Colon (tissue), 2 donors: ENCODE results near the gene INTS4.
"Not testable (repeated sequence)": the region's sequence is repeated elsewhere in the genome, so short reads cannot be mapped to it uniquely, and the experiment has no call there.

Source experiments
- FAIRE-seq: peaks from 2 replicates; lab custom pipeline; 2012; peaks lifted over from hg19 to GRCh38; lab: Jason Lieb, UNC
- donor health status: control.
- donor health status: control.

INTS4 gene

DNA sequence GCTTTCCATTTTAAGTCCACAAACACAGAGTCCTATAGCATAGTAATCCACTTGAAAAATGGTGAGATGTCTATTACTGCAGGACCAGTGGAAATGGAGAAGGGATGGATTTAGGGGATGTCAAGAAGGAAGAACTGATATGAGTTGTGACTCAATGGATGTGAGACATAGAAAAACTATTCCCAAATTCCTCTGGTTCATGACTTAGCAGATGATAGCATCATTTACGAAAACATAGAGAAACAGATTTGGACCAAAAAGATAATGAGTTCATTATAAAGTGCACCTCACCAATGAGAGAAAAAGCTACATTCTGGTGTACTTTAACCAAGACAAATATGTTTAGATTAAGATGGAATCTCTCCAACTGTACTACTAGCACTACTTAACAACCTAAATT is 51.2 kb downstream of the INTS4 start:
- FAIRE-seq = not testable (repeated sequence)

DNA sequence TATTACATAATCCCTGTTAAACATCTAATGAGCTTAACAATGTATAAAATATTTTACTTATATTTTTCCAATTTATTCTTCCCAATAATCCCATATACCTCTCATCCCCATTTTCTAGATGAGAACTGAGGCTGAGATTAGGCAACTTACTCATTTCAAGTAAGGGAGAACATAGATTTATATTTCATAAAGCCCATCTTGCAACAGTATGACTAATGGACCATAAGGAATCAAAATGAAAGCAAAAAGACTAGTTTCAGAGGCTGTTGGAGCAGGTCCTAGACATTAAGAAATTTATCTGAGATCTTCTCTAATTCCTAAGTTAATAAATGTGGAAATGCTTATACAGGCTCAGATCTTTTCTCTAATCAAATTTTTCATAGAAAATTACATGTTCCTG is 52.0 kb downstream of the INTS4 start:
- not testable (repeated sequence) for FAIRE-seq

DNA sequence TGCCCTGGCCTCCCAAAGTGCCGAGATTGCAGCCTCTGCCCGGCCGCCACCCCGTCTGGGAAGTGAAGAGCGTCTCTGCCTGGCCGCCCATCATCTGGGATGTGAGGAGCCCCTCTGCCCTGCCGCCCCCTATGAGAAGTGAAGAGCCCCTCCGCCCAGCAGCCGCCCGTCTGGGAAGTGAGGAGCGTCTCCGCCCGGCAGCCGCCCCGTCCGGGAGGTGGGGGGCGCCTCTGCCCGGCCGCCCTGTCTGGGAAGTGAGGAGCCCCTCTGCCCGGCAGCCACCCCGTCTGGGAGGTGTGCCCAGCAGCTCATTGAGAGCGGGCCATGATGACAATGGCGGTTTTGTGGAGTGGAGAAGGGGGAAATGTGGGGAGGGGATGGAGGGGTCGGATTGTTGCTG is 60.9 kb downstream of the INTS4 start:
- FAIRE-seq = not testable (repeated sequence)

DNA sequence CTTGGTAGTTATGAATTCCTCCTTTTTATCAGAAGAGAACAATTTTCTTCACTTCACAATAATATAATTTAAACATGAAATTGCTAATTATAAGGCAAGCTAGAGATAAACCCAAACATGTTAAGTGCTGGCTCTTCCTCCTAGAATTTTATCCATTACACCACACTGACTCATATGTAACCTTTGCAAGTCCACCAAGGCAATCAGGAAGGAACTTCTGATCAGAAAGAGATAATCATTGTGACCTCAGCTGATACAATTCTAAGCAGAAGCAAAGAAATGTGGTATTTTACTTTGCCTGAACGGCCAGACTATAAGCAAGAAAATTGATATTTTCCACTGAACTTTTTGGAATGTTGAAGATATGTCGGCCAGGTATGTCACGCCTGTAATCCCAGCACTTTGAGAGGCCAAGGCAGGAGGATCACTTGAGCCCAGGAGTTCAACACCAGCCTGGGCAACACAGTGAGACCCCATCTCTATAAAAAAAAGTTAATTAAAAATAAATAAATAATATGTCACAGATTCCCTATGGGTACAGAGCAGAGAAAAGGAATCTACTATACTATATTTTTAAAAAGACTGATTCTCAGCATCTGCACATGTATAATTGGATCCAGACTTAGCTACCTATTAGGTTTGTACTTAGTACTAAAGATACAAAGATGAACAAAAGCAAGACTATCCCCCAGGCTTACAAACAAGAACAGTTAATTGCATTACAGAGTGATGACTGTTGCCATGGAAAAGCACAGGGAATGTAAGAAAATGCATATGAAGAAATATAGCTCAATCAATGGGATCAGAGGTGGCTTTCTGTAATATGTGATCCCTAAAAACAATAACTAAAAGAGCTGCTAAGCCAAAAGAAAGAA is 63.9 kb downstream of the INTS4 start:
- FAIRE-seq = not testable (repeated sequence)

DNA sequence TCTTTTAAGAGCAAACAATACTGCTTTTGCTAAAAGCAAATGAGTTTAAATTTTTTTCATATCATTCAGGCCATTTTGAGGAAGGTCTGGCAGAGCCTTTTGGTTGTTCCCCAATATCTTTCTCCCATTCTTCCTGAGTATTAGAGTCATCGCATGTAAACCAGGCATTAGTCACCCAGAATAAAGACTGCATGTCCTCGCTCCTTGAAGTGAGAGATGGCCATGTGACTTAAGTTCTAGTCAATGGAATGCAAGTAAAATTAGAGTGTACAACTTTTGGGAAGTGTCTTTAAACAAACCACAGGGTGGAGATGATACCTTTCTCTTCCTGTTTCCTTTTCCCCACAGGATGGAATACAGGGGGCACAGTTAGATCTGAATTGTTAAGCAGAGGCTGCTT is 76.8 kb downstream of the INTS4 start:
- FAIRE-seq = not testable (repeated sequence)

DNA sequence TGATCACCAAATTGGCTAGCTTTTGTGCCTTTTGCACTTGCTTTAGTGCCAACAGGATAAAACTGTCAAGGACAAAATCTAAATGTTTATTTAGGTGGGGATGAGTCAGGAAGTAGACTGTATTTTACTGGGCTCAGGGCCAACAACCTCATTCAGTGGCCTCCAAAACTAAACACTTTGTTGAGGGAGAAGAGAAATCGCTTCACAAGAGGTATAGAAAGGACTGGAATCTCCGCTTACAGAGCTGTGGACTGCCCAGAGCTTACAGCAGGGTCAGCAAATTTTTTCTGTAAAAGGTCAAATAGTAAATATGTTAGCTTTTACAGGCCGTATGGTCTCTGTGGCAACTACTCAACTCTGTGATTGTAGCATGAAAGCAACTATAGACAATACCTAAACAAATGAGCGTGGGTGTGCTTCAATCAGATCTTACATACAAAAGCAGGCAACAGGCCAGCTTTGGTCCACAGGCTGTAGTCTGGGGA is 80.1 kb downstream of the INTS4 start:
- not testable (repeated sequence) for FAIRE-seq

DNA sequence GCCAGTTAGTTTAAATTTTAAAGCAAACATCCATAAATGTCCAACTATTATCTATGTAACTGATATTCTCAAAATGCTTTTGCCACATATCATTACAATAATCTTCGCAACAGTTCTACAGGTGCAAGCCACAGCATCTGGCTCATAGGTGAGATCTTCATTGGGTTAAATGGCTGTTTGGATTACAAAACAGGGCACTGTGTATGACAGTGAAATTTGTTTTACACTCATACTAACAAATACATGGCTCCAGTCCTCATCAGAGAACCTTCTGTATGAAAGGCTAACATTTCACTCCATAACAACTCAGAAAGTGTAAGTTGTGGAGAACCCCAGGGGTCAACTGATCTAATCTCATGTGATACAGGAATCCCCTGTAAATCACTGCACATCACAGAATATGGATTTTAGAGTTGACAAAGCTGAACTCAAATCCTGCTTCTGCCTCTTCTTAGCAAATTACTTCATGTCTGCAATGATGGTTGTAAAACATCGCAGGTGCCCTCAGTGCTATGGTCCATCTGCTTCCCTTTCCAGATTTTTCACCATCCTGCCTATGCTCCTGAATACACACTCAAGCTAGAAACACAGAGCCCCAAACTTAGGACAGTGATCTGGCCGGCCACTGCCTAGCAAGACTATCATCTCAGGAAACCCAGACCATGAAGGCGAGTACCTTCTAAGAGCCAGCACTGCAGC is 80.7 kb downstream of the INTS4 start:
- FAIRE-seq = not testable (repeated sequence)

DNA sequence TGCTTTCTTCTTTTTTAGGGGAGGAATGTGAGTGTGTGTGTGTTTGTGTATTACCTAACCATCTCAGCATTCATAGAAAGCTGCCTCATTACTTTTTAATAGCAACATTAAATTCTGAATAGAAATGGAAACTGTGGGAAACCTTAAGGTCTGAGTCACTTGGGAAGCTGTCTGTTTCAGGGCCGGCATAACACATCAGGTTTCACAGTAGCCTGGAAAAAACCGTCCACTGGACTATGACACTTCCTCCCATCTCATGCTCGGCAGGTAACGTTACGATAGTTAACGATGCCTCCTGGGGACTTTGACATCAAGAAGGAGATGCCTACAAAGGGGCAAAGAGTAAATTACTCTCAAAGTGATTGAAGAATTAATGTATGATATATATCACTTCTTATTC is 83.6 kb downstream of the INTS4 start:
- FAIRE-seq = not testable (repeated sequence)

DNA sequence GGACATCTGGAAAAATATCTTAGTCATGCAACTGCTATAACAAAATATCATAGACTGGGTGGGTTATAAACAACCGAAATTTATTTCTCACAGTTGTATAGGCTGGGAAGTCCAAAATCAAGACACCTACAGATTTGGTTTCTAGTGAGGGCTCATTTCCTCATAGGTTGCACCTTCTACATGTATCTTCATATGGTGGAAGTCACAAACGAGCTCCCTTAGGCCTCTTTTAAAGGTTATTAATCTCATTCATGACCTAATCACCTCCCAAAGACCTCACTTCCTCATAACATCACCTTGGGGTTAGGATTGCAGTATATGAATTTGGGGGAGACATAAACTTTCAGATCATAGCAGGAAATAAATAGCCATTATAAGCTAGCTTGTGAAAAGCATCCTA is 85.2 kb downstream of the INTS4 start:
- no peak for FAIRE-seq

DNA sequence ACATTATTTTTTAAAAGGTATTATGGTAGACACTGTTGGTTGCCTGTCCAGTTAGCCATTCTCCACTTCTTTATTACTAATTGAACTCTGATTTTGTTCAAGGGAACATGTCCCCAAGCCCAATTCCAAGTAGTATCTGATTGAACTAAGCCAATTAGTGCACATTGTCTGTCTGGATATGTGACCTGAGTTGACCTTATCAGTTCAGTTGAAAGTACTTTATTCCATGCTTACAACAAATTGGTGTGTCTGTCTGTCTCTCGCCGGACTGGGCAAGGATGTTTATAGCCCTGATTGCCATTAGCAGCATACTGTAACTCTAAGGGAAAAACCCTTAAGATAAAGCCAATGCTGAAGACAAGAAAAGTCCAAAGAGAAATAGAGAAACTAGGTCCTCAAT is 85.6 kb downstream of the INTS4 start:
- FAIRE-seq = no peak

DNA sequence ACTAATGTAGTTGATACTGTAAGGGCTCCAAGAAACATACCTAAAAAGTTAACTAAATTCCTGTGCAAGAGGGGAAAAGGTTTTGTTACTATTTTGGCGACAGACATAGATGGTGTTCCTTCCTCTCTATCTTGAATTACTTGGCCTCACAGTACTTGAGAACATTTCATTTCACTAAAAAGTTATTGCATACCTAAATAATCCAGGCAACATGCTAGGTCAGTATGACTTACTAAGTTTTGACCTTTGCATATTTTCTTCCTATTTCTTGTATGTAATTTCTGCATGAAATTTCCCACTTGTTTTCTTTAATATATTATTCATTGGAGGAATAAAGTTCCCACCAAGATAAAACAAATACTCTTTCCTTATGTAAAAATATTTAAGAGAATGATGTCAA is 99.5 kb downstream of the INTS4 start:
- FAIRE-seq = not testable (repeated sequence)

DNA sequence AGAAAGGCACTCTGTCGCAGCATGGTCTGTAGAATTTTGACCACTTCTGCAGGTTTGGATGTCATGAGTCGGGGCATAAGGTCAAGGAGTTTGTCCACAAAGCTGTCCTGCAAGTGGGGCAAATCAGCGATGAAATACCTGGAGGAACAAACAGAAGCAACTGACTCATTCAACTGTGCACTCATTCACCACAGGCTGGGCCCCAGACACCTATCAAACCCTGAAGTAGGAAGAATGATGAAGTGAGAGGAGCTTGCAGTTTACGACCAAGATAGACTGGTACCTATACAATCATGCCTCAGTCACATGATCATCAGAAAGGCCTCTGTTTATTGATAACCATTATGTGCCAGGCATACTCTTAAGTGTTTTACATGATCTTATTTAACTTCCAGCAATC is 102.8 kb downstream of the INTS4 start:
- FAIRE-seq = not testable (repeated sequence)

DNA sequence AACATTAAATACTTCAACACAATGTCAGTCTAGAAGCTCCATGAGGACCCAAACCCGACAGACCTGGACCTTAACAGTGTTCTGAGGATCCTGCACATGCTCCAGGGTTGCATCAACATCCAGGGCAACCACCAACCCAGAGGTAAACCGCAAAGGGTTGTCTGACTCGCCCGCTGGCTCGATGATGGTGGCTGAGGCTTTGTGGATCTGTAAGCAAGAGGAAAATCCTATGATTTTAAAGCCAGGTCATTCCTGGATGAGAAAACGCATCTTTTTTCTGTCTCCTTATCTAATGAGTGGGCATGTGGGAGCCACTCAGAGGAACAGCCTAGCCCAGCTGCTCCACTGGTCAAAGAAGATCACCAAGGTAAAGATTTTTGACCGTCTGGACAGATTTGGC is 103.2 kb downstream of the INTS4 start:
- not testable (repeated sequence) for FAIRE-seq

DNA sequence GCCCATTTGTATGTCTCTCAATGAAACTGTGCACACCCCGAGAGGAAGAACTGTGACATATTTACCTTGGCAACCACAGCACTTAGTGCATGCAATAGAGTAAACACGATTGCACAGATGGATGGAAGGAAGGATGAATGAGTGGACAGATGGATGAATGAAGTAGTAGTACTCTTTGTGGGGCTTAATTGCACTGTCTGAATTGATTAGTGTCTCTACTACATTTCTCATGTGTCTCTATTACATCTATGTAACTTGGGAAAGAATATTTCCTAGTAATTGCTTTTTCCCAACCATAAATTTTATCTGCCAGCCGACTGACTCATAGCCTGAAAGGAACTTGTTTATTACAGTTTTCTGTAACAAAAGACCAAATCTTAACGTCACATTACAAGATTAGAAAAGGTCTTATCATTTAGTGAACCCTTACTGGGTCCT is 103.8 kb downstream of the INTS4 start:
- not testable (repeated sequence) for FAIRE-seq

DNA sequence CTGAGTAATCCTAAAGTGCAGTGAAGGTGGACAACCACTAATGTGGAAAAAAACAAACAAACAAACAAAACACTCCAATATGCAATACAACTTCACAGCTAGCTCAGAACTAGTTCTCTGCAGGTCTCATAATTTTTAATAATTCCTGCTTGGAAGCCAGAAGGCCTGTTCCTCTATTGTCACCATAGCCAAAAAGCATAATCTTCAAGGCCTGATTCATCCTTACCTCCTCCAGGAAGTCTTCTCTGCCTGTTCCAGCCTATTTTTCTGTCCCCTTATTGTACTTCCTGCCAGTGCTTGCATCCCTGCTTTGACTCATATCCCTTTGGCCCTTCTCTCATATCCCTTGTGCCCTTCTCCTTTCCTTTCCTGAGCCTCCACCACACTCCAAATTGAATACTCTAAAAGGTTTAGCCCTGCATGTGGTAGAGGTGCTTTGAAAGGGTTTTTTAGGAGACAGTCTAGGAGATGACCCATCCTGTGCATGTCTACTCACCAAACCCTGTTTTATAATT is 104.3 kb downstream of the INTS4 start:
- not testable (repeated sequence) for FAIRE-seq

DNA sequence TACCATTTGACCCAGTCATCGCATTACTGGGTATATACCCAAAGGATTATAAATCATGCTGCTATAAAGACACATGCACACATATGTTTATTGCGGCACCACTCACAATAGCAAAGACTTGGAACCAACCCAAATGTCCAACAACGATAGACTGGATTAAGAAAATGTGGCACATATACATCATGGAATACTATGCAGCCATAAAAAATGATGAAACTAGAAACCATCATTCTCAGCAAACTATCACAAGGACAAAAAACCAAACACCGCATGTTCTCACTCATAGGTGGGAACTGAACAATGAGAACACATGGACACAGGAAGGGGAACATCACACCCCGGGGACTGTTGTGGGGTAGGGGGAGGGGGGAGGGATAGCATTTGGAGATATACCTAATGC is 105.4 kb downstream of the INTS4 start:
- FAIRE-seq = not testable (repeated sequence)

DNA sequence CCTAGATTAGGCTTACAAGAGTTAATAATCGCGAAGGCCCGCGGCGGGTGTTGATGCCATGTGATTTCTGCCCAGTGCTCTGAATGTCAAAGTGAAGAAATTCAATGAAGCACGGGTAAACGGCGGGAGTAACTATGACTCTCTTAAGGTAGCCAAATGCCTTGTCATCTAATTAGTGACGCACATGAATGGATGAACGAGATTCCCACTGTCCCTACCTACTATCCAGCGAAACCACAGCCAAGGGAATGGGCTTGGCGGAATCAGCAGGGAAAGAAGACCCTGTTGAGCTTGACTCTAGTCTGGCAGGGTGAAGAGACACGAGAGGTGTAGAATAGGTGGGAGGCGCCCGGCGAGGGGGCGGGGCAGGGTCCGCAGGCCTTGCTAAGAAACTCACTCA is 108.1 kb downstream of the INTS4 start:
- no peak for FAIRE-seq

DNA sequence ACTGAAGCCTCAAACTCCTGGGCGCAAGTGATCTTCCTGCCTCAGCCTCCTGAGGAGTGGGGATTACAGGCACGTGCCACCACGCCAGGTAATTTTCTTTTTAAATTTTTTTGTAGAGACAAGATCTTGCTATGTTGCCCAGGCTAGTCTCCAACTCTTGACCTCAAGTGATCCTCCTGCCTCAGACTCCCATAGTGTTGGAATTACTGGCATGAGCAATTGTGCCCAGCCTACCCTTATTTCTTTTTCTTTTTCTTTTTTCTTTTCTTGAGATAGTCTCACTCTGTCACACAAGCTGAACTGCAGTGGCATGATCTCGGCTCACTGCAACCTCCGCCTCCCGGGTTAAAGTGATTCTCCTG is 109.7 kb downstream of the INTS4 start:
- FAIRE-seq = no peak

DNA sequence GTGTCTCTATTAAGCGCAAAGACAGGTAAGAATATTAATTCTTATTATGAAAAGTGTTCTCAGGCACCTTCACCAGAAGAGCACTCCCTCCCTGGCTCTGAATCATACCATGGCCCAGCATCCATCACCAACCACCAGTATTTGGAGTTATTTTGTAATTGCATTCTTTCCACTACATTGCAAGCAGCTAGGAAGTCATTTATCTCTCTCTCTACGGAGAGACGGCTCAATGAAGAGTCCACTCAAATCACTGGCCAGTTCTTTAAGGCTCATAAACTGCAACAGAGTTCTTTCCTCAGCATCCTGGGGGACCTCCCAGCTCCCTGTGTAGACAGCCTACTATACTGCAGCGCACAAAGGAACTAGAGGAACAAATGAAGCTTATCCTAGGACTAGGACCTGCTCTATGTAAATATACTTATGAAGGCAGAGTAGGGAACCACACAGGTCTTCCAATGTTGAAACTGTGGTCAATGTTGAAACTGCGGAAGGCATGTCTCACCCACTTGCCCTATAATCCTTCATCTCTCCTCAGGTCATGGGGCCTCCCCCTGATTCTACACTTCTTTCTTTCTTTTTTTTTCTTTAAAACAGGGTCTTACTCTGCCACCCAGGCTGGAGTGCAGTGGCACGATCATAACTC is 110.2 kb downstream of the INTS4 start:
- FAIRE-seq = no peak

DNA sequence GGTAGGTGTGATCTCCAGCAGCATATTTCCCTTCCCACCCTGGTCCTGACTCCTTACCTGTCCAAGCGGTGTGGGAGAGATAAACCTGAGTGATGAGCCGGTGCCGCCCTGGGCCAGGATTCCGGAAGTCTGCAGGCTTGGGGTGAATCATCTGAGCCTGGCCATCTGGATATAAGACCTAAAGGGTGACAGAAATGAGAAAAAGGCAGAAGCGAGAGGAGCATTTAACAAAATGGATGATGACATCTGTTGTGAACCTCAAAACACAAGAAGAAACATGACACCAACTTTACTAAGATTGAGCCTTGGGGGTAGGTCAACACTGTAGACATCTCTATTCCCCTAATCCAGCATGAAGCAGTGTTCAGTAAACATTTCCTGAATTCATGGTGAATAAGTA is 110.7 kb downstream of the INTS4 start:
- FAIRE-seq = no peak

DNA sequence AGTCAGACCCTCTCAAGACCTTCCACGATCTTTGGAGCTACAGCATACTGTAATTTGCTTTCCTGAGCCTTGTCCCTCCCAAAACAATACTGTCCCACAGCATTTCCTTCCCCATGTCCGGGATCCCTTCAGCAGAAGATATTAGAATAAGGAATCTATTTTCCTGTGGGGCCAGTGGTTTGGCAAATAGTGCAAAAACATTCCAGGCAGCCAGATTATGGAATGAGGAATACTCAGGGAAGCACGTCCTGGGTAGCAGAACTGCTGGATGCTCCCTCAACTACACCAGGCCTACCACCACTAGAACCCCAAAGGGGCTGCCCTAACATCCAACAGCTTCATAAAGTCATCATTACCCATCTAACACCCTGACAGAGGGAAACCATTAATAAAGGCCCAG is 112.1 kb downstream of the INTS4 start:
- no peak for FAIRE-seq

DNA sequence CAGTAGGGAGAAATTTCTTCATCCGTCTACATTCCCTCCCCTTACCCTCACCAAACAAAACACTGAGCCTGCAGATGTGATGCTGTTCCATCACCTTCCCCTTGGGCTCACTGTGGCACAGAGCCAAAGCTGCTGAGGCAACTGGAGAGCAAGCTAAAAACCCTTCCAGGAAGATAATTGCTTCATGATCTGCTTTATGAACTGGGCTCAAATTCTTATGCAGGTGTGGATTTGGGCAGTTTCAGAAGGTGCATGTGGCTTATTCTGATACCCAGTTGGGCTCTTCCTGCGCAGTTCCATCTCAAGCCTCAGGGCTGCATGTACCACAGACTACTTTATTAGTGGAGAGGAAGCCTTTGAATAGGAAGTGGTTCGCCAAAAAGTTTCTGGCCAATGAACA is 115.2 kb downstream of the INTS4 start:
- no peak for FAIRE-seq

DNA sequence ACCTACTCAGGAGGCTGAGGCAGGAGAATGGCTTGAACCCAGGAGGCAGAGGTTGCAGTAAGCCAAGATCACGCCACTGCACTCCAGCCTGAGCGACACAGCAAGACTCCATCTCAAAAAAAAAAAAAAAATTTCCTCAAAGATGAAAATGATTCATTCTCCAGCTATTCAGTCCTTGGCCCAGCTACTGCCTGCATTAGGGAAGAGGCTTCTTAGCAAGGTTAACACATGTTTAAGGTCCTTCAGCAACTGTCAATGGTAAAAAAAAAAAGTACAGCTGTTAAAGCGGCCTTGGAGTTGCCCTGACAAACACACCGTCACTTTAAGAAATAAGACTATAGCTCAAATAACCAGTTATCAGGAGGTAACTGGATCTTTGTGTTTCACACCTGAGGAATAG is 116.2 kb downstream of the INTS4 start:
- FAIRE-seq = not testable (repeated sequence)
